Ovary (tissue), 3 donors: ENCODE measurements around the gene LRRD1.

Source experiments
- CTCF ChIP-seq, 3 donors: fragments of 450-650 bp in 2 of 3; fragments of 200-600 bp in 1 of 3; IDR thresholded peaks; one replicate each; pipeline versions ENCODE4 v1.5.1 to v1.8.0; 2016 to 2022; ENCODE audit warnings: antibody characterized with exemption in 3 of 3, mild to moderate bottlenecking in 1 of 3
- EP300 ChIP-seq: sonication (generic); formaldehyde crosslinking; IDR thresholded peaks from one replicate; pipeline ENCODE4 v1.6.1; 2017; ENCODE audit warnings: antibody characterized with exemption
- POLR2A ChIP-seq: fragments of 450-650 bp; IDR thresholded peaks from one replicate; pipeline ENCODE4 v1.6.1; 2017; ENCODE audit warnings: antibody characterized with exemption, mild to moderate bottlenecking, moderate library complexity
- donor health status: DM: no; HTN: no; CAD: no.

- TF ChIP-seq CTCF (IDR thresholded peaks at IDR 0.05) (no peak), EP300 (no peak), POLR2A (no peak)
Observed at GRCh38 chr7:92206672-92207071, 27.7 kb upstream of the LRRD1 start.
